ENCODE measurements around the gene OR6S1. TPM values are rescaled to one million over a fixed set of nuclear protein-coding genes. Genes with fewer than 3 reads are reported as not detected.
"Not testable (repeated sequence)": the region's sequence is repeated elsewhere in the genome, so short reads cannot be mapped to it uniquely, and the experiment has no call there.

The OR6S1 gene
- total RNA-seq, 1 experiment from 2014 or later, result not detected

DNA sequence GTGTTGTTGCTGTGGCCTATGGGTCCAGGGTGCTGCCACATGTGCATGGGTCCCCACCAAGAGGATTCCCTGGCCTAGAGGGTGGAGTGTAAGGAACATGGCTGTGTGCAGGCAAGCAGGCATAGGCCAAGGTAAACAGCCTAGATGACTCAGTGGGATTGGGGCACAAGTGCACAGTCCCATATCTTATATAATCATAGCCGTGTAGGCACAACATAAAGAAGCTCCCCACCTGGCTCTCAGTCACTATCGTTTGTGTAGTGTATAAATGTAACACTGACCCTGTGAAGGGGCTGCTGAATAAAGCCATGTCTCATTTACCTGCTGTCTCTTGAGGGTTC lies 34.6 kb downstream of the OR6S1 start:
- no peaks in the 10 kb centered on the region for H3K9me3 ChIP-seq (ENCODE audit: low read length)
- H3K79me2 ChIP-seq (ENCODE audit: low read length), result no peaks in the 10 kb centered on the region
- H2AFZ ChIP-seq (ENCODE audit: low read length), result no peak overlapping the region
- no peak overlapping the region for H3K9ac ChIP-seq (ENCODE audit: low read length)
- H3K4me1 ChIP-seq (ENCODE audit: low read length), result peaks cover 28% of the 10 kb centered on the region
- no peak overlapping the region for H3K27ac ChIP-seq (ENCODE audit: low read length)
- H3K36me3 ChIP-seq (ENCODE audit: insufficient read depth, low read length), result no peaks in the 10 kb centered on the region
- no peaks in the 10 kb centered on the region for H4K20me1 ChIP-seq (ENCODE audit: insufficient read depth, low read depth, low read length)
- no peak overlapping the region for H3K4me2 ChIP-seq (ENCODE audit: low read depth, low read length, poor library complexity, severe bottlenecking)
- no peak for DNase-seq
- no peak overlapping the region for H3K4me3 ChIP-seq (ENCODE audit: low read length)
- no peaks in the 10 kb centered on the region for H3K27me3 ChIP-seq (ENCODE audit: low read length)
- no peaks in the 10 kb centered on the region for H3K9me2 ChIP-seq (replicated peaks; ENCODE audit: insufficient read depth, low read length)

DNA sequence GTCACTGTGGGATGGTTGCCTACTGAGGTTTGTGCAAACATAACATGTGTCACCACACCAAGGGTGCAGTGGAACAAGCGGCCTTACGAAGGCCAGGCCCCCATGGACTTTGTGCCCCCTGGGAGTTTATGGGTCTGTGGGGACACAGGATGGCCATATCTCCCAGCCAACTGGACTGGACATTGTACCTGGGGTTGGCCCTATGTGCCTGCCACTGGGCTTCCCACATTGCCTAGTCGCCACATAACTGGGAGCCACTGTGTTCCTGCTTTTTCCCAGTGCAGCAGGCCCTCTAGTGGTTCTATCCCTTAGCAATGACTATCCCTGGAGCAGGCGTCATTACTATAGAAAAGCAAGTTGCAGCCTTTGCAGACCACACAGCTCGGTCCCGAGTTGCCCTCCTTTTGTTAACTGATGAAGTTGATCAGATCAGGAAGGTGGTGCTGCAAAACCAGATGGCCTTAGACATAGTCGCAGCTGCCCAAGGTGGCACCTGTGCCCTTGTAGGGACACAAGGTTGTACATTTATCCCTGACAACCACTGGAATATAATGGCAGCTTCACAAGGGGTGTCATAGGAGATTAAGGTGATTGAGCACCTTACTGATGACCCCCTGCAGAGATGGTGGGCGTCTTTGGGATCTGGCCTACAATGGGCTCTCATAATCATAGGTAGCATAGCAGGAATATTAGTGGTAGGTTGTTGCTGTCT lies 35.1 kb downstream of the OR6S1 start:
- no peak for DNase-seq
- H3K9ac ChIP-seq (ENCODE audit: low read length), result no peak overlapping the region

GRCh38 chr14:20603813-20604690 lies 37.4 kb downstream of the OR6S1 start:
- Histone ChIP-seq H3K27ac (ENCODE audit: low read length) (no peak overlapping the region), H3K9ac (ENCODE audit: low read length) (no peak overlapping the region), H3K4me3 (ENCODE audit: low read length) (no peak overlapping the region), H3K9me3 (ENCODE audit: low read length) (no peaks in the 10 kb centered on the region), H3K79me2 (ENCODE audit: low read length) (no peaks in the 10 kb centered on the region), H3K36me3 (ENCODE audit: insufficient read depth, low read length) (no peaks in the 10 kb centered on the region), H4K20me1 (ENCODE audit: insufficient read depth, low read depth, low read length) (no peaks in the 10 kb centered on the region), H3K4me2 (ENCODE audit: low read depth, low read length, poor library complexity, severe bottlenecking) (no peak overlapping the region), H3K9me2 (replicated peaks; ENCODE audit: insufficient read depth, low read length) (no peaks in the 10 kb centered on the region), H3K27me3 (ENCODE audit: low read length) (no peaks in the 10 kb centered on the region), H3K4me1 (ENCODE audit: low read length) (peaks cover 11% of the 10 kb centered on the region), H2AFZ (ENCODE audit: low read length) (no peak overlapping the region)
- DNase-seq, result no peak

More for the DNA sequence above, 35.1 kb downstream of the OR6S1 start:
- Histone ChIP-seq H4K20me1 (ENCODE audit: insufficient read depth, low read depth, low read length) (no peaks in the 10 kb centered on the region), H3K4me3 (ENCODE audit: low read length) (no peak overlapping the region), H3K9me3 (ENCODE audit: low read length) (no peaks in the 10 kb centered on the region), H2AFZ (ENCODE audit: low read length) (no peak overlapping the region), H3K36me3 (ENCODE audit: insufficient read depth, low read length) (no peaks in the 10 kb centered on the region), H3K27ac (ENCODE audit: low read length) (no peak overlapping the region), H3K27me3 (ENCODE audit: low read length) (no peaks in the 10 kb centered on the region), H3K4me1 (ENCODE audit: low read length) (peaks cover 24% of the 10 kb centered on the region), H3K9me2 (replicated peaks; ENCODE audit: insufficient read depth, low read length) (no peaks in the 10 kb centered on the region), H3K79me2 (ENCODE audit: low read length) (no peaks in the 10 kb centered on the region), H3K4me2 (ENCODE audit: low read depth, low read length, poor library complexity, severe bottlenecking) (no peak overlapping the region)

- H3K9me3 ChIP-seq (ENCODE audit: low read length), result no peaks in the 10 kb centered on the region
- H3K4me2 ChIP-seq (ENCODE audit: low read depth, low read length, poor library complexity, severe bottlenecking), result no peak overlapping the region
- no peak overlapping the region for H2AFZ ChIP-seq (ENCODE audit: low read length)
- peaks cover 2% of the 10 kb centered on the region; the same call in 1 of the 2 replicates for H3K4me1 ChIP-seq (ENCODE audit: low read length)
- H3K9me2 ChIP-seq (replicated peaks; ENCODE audit: insufficient read depth, low read length), result no peaks in the 10 kb centered on the region
- no peak overlapping the region for H3K4me3 ChIP-seq (ENCODE audit: low read length)
- no peaks in the 10 kb centered on the region for H3K27me3 ChIP-seq (ENCODE audit: low read length)
- no peak for DNase-seq
- no peaks in the 10 kb centered on the region for H3K79me2 ChIP-seq (ENCODE audit: low read length)
- H3K9ac ChIP-seq (ENCODE audit: low read length), result no peak overlapping the region
- no peak overlapping the region for H3K27ac ChIP-seq (ENCODE audit: low read length)
- H4K20me1 ChIP-seq (ENCODE audit: insufficient read depth, low read depth, low read length), result no peaks in the 10 kb centered on the region
- H3K36me3 ChIP-seq (ENCODE audit: insufficient read depth, low read length), result no peaks in the 10 kb centered on the region
Measured at GRCh38 chr14:20602583-20602982, 38.9 kb downstream of the OR6S1 start.

DNA sequence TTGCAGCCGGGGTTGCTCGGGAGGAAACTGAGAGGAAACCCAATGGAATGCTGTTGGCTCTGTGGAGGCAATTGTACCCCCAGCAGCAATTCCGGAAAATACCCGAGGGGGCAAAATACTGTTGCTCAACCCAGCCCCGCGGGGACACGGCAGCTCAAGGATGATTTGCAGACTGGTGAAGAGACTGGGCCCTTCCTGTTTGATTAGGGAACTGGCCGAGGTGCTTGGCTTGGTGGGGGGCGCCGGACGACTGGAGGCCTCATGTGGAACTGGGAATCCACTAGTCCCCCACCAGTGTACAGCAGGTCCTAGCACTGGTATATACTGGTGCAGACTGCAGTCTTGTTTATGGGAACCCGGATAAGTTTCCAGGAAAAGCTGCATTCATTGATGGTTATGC lies 40.0 kb downstream of the OR6S1 start:
- Histone ChIP-seq H3K36me3 (ENCODE audit: insufficient read depth, low read length) (no peaks in the 10 kb centered on the region), H3K4me3 (ENCODE audit: low read length) (no peak overlapping the region), H3K9me2 (replicated peaks; ENCODE audit: insufficient read depth, low read length) (no peaks in the 10 kb centered on the region), H3K9me3 (ENCODE audit: low read length) (no peaks in the 10 kb centered on the region), H3K27me3 (ENCODE audit: low read length) (no peaks in the 10 kb centered on the region), H2AFZ (ENCODE audit: low read length) (no peak overlapping the region), H3K4me2 (ENCODE audit: low read depth, low read length, poor library complexity, severe bottlenecking) (no peak overlapping the region), H3K4me1 (ENCODE audit: low read length) (no peaks in the 10 kb centered on the region), H3K27ac (ENCODE audit: low read length) (no peak overlapping the region), H3K9ac (ENCODE audit: low read length) (no peak overlapping the region), H4K20me1 (ENCODE audit: insufficient read depth, low read depth, low read length) (no peaks in the 10 kb centered on the region), H3K79me2 (ENCODE audit: low read length) (no peaks in the 10 kb centered on the region)
- DNase-seq, result no peak

DNA sequence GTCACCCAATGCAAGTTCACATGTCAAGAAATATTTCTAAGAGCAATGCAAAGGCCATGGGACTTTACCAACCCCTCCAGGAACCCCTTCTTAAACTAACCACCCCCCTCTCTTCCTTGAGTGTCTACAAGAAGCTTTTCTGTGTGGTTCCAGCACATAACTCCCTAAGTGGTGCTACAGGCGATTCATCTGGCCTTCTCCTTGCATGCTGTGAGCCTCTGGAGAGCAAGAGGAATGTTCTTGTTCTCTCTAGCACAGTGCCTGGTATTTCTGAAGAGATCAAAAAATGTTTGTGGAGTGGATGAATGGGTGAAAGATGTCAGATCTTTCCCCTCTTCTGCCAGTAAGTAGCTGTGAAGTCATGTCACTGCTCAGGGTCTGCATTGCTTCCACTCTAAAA lies 44.4 kb downstream of the OR6S1 start:
- Histone ChIP-seq H3K27ac (ENCODE audit: low read length) (no peak overlapping the region), H3K9me2 (replicated peaks; ENCODE audit: insufficient read depth, low read length) (no peaks in the 10 kb centered on the region), H4K20me1 (ENCODE audit: insufficient read depth, low read depth, low read length) (no peaks in the 10 kb centered on the region), H3K36me3 (ENCODE audit: insufficient read depth, low read length) (no peaks in the 10 kb centered on the region), H3K79me2 (ENCODE audit: low read length) (no peaks in the 10 kb centered on the region), H3K9ac (ENCODE audit: low read length) (no peak overlapping the region), H2AFZ (ENCODE audit: low read length) (no peak overlapping the region), H3K9me3 (ENCODE audit: low read length) (no peaks in the 10 kb centered on the region), H3K4me2 (ENCODE audit: low read depth, low read length, poor library complexity, severe bottlenecking) (no peak overlapping the region), H3K4me1 (ENCODE audit: low read length) (no peaks in the 10 kb centered on the region), H3K27me3 (ENCODE audit: low read length) (no peaks in the 10 kb centered on the region), H3K4me3 (ENCODE audit: low read length) (no peak overlapping the region)
- no peak for DNase-seq

DNA sequence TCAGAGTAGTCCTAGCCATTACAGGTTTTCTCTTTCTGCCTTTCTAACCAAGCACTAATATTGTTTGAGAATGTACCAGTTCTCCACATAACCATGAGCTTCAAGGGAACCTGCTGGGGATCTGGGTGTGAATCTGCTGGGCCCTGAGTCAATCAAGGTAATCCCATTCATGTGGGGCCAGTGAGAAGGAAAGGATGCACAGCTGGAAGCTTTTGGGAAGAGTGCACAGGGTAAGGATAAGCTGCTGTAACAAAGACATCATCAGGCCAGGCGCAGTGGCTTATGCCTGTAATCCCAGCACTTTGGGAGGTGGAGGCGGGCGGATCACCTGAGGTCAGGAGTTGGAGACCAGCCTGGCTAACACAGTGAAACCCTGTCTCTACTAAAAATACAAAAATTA lies 45.8 kb downstream of the OR6S1 start:
- not testable (repeated sequence) for H3K27ac ChIP-seq (ENCODE audit: low read length); H3K4me2 ChIP-seq (ENCODE audit: low read depth, low read length, poor library complexity, severe bottlenecking); H3K9me3 ChIP-seq (ENCODE audit: low read length); H2AFZ ChIP-seq (ENCODE audit: low read length); H3K27me3 ChIP-seq (ENCODE audit: low read length); DNase-seq; H4K20me1 ChIP-seq (ENCODE audit: insufficient read depth, low read depth, low read length); H3K4me3 ChIP-seq (ENCODE audit: low read length); H3K9me2 ChIP-seq (replicated peaks; ENCODE audit: insufficient read depth, low read length); H3K36me3 ChIP-seq (ENCODE audit: insufficient read depth, low read length); H3K4me1 ChIP-seq (ENCODE audit: low read length); H3K9ac ChIP-seq (ENCODE audit: low read length); H3K79me2 ChIP-seq (ENCODE audit: low read length)

DNA sequence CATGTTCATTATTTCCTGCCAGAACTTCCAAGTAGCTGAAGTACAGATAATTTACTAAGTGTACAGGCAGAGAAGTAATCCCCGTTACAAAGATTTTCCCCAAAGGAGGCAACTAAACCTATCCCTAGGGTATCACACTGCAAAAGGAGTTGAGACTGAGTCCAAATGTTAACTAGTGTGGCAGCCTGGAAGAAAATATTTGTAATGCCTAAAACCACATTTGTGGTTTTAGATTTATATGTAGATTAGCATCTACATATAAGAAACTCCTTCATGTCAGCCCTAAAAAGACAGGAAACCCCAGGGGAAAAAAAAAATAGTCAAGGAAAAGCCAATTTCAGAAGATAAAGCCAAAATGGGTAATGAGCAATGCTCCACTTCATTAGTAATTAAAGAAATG lies 48.9 kb downstream of the OR6S1 start:
- H3K4me2 ChIP-seq (ENCODE audit: low read depth, low read length, poor library complexity, severe bottlenecking), result no peak overlapping the region
- DNase-seq, result no peak
- H3K4me1 ChIP-seq (ENCODE audit: low read length), result no peaks in the 10 kb centered on the region
- no peaks in the 10 kb centered on the region for H4K20me1 ChIP-seq (ENCODE audit: insufficient read depth, low read depth, low read length)
- H3K9me2 ChIP-seq (replicated peaks; ENCODE audit: insufficient read depth, low read length), result no peaks in the 10 kb centered on the region
- no peak overlapping the region for H3K9ac ChIP-seq (ENCODE audit: low read length)
- H3K27me3 ChIP-seq (ENCODE audit: low read length), result no peaks in the 10 kb centered on the region
- no peaks in the 10 kb centered on the region for H3K9me3 ChIP-seq (ENCODE audit: low read length)
- H2AFZ ChIP-seq (ENCODE audit: low read length), result no peak overlapping the region
- H3K79me2 ChIP-seq (ENCODE audit: low read length), result no peaks in the 10 kb centered on the region
- H3K27ac ChIP-seq (ENCODE audit: low read length), result no peak overlapping the region
- H3K36me3 ChIP-seq (ENCODE audit: insufficient read depth, low read length), result no peaks in the 10 kb centered on the region
- H3K4me3 ChIP-seq (ENCODE audit: low read length), result no peak overlapping the region
